Neural cell (in vitro differentiated cells): Measurements from ENCODE around the gene CALHM1.

Experiments
- CTCF ChIP-seq: fragments of 450-650 bp; IDR thresholded peaks from 2 replicates; pipeline ENCODE4 v1.5.1; 2014; ENCODE audit warnings: antibody characterized with exemption, mild to moderate bottlenecking, moderate library complexity; ENCODE audit not compliant: poor library complexity, severe bottlenecking
- EP300 ChIP-seq: fragments of 450-650 bp; conservative IDR thresholded peaks from 2 replicates; pipeline ENCODE4 v1.6.1; 2014; ENCODE audit warnings: antibody characterized with exemption, mild to moderate bottlenecking, moderate library complexity; ENCODE audit not compliant: poor library complexity, severe bottlenecking
- EZH2 ChIP-seq: fragments of 200-600, 300-800 bp; shearing (Covaris generic), sonication (generic); IDR thresholded peaks from 2 replicates; pipeline ENCODE4 v1.6.1; 2014; ENCODE audit warnings: antibody characterized with exemption, low read length, borderline replicate concordance, mild to moderate bottlenecking; ENCODE audit not compliant: insufficient read depth, poor library complexity, severe bottlenecking
- MXI1 ChIP-seq: fragments of 450-650 bp; conservative IDR thresholded peaks from 2 replicates; pipeline ENCODE4 v1.6.1; 2014; ENCODE audit warnings: antibody characterized with exemption, mild to moderate bottlenecking; ENCODE audit not compliant: poor library complexity, severe bottlenecking
- POLR2AphosphoS5 ChIP-seq: IDR thresholded peaks from 2 replicates; pipeline ENCODE4 v1.6.1; 2012
- RAD21 ChIP-seq: fragments of 450-650 bp; conservative IDR thresholded peaks from 2 replicates; pipeline ENCODE4 v1.6.1; 2014; ENCODE audit warnings: antibody characterized with exemption, mild to moderate bottlenecking, moderate library complexity
- REST ChIP-seq: IDR thresholded peaks from 2 replicates; pipeline ENCODE4 v1.6.1; 2012; ENCODE audit warnings: borderline replicate concordance
- SMC3 ChIP-seq: fragments of 450-650 bp; conservative IDR thresholded peaks from 2 replicates; pipeline ENCODE4 v1.6.1; 2014; ENCODE audit warnings: antibody characterized with exemption, mild to moderate bottlenecking, moderate library complexity; ENCODE audit not compliant: poor library complexity
- TAF1 ChIP-seq: IDR thresholded peaks from 2 replicates; pipeline ENCODE4 v1.6.1; 2012; ENCODE audit warnings: low read depth

GRCh38 chr10:103506061-103506460, 47.4 kb upstream of the CALHM1 start:
- TF ChIP-seq POLR2AphosphoS5 (no peak), TAF1 (no peak), CTCF (no peak), RAD21 (no peak), MXI1 (no peak), SMC3 (no peak), REST (no peak), EP300 (no peak), EZH2 (no peak)
